ENCODE data around the gene WDR48.

The WDR48 gene

GRCh38 chr3:39141171-39141995 is 89.6 kb downstream of the WDR48 start:
- DNase-seq: no peak

- DNase-seq: no peak
Observed at GRCh38 chr3:39142067-39142466, 90.3 kb downstream of the WDR48 start.

GRCh38 chr3:39143051-39143885 is 91.5 kb downstream of the WDR48 start:
- no peak for DNase-seq

- no peak for DNase-seq
Observed at GRCh38 chr3:39144095-39144747, 92.4 kb downstream of the WDR48 start.

- DNase-seq: no peak
Observed at GRCh38 chr3:39144748-39145380, 93.0 kb downstream of the WDR48 start.

- DNase-seq: no peak
Observed at GRCh38 chr3:39146083-39146501, 94.3 kb downstream of the WDR48 start.
